Adrenal gland (tissue), 12 donors: Measurements from ENCODE around the gene SYNE2. TPM values are rescaled to one million over a fixed set of nuclear protein-coding genes. Genes with fewer than 3 reads are reported as not detected.
A peak's percentile ranks its signal among the peaks of the same experiment; 100 is the strongest.

Source experiments
- DNase-seq, 7 donors: peaks; one replicate each; pipeline ENCODE4 v3.0.0-alpha.2; 2019 to 2020
- H3K27ac ChIP-seq, 5 donors: fragments of 200-600 bp; sonication (generic) in 4 of 5; 1 replicate in 3 of 5; 2 replicates in 2 of 5; pipeline versions ENCODE4 v1.5.1 to v1.8.0; 2016 to 2020; ENCODE audit warnings: mild to moderate bottlenecking in 1 of 5
- H3K27me3 ChIP-seq: fragments of 200-600 bp; 2 replicates; pipeline ENCODE4 v1.8.0; 2021
- H3K36me3 ChIP-seq, 2 donors: fragments of 200-600 bp; replicated peaks in 1 of 2; 1 replicate in 1 of 2; 2 replicates in 1 of 2; pipeline versions ENCODE4 v1.5.1 to v1.8.0; 2018 to 2022
- H3K4me1 ChIP-seq, 2 donors: fragments of 200-600 bp; replicated peaks in 1 of 2; 1 replicate in 1 of 2; 2 replicates in 1 of 2; pipeline versions ENCODE4 v1.5.1 to v1.8.0; 2018 to 2021
- H3K4me3 ChIP-seq, 4 donors: fragments of 200-600 bp; sonication (generic) in 3 of 4; one replicate each; pipeline ENCODE4 v1.5.1; 2016 to 2018
- H3K9me3 ChIP-seq, 3 donors: fragments of 200-600 bp; sonication (generic) in 1 of 3; replicated peaks in 1 of 3; 1 replicate in 2 of 3; 2 replicates in 1 of 3; pipeline versions ENCODE4 v1.5.1 to v1.8.0; 2016 to 2021
- CTCF ChIP-seq, 6 experiments: fragments of 450-650 bp in 4 of 6; fragments of 200-600 bp in 2 of 6; sonication (generic) in 1 of 6; IDR thresholded peaks; 1 replicate in 5 of 6; 2 replicates in 1 of 6; pipeline versions ENCODE4 v1.5.1 to v1.8.0; 2016 to 2021; ENCODE audit warnings: antibody characterized with exemption in 6 of 6, mild to moderate bottlenecking in 2 of 6, moderate library complexity in 1 of 6
- POLR2A ChIP-seq, 2 donors: fragments of 450-650 bp; IDR thresholded peaks; one replicate each; pipeline ENCODE4 v1.6.1; 2017; ENCODE audit warnings: antibody characterized with exemption in 2 of 2, mild to moderate bottlenecking in 2 of 2, moderate library complexity in 1 of 2
- WGBS, 4 donors: extraction: QIAGEN DNeasy Blood & Tissue Kit in 2 of 4; methylation state at CpG; one replicate each; pipeline versions ENCODE4 v1.1.5 to v1.1.7; 2013 to 2017; 5-methylcytosine and 5-hydroxymethylcytosine counted together
- intact Hi-C, 2 donors: fragments of 100-400 bp; cut with DNase I; formaldehyde crosslinking; loops; one replicate each; pipeline versions ENCODE4 v1.14.1 to v1.15.0; 2022 to 2023
- polyA plus RNA-seq, 3 donors: library from polyadenylated mRNA; stranded (reverse); fragments of 200-250 nt in 2 of 3; fragments of 350-450 nt in 1 of 3; fragmentation: Illumina TruSeq in 1 of 3; extraction: RNeasy Lipid Tissue Mini Kit (QIAGEN cat#74804) in 1 of 3; gene quantifications; one replicate each; pipeline ENCODE4 v1.2.3, GENCODE V29; 2013 to 2014
- total RNA-seq, 9 donors: library from RNA; depleted of rRNA in 4 of 9; stranded (reverse); fragments of >200 nt in 4 of 9; fragments of 120-200 nt in 1 of 9; fragmentation: NEBNext Ultra II Directional in 1 of 9; extraction: Animal tissue kit (Norgen Biotek cat#: 25700) in 1 of 9; gene quantifications; one replicate each; pipeline versions ENCODE4 v1.1.0 to v1.2.4, GENCODE V29; 2013 to 2023
- donor health status: healthy with polysubstance abuse.
- donor health status: Bipolar disorder and iron deficiency.
- donor health status: DM: yes; HTN: yes; CAD: no.
- donor health status: DM: no; HTN: no; CAD: no.
- donor health status: DM: no; HTN: no; CAD: no.
- donor health status: DM: yes; HTN: yes; CAD: no.

Gene SYNE2
- total and polyA plus RNA-seq, 12 donors: 21.4 to 140 (median 56.1) TPM

GRCh38 chr14:64217834-64218233 lies 365.0 kb downstream of the SYNE2 start:
- Histone ChIP-seq H3K9me3 (no peaks in the 10 kb centered on the region), H3K4me1 (peaks cover 16 to 32% of the 10 kb centered on the region in 2 donors), H3K27me3 (no peaks in the 10 kb centered on the region), H3K4me3 (no peak overlapping the region), H3K27ac (peak overlapping the region in 2 of 5 donors; percentile 43 to 92), H3K36me3 (peaks cover 0 to 71% of the 10 kb centered on the region in 2 donors)
- TF ChIP-seq POLR2A (IDR thresholded peaks at IDR 0.05) (no peak), CTCF (IDR thresholded peaks at IDR 0.05) (no peak)
- peak in 1 of 7 donors; percentile 13 for DNase-seq
- intact Hi-C loops: no loop called here
- WGBS, 4 donors: 54 to 63% (median 60%) methylated on average over 7 of the region's 7 CpGs

DNA sequence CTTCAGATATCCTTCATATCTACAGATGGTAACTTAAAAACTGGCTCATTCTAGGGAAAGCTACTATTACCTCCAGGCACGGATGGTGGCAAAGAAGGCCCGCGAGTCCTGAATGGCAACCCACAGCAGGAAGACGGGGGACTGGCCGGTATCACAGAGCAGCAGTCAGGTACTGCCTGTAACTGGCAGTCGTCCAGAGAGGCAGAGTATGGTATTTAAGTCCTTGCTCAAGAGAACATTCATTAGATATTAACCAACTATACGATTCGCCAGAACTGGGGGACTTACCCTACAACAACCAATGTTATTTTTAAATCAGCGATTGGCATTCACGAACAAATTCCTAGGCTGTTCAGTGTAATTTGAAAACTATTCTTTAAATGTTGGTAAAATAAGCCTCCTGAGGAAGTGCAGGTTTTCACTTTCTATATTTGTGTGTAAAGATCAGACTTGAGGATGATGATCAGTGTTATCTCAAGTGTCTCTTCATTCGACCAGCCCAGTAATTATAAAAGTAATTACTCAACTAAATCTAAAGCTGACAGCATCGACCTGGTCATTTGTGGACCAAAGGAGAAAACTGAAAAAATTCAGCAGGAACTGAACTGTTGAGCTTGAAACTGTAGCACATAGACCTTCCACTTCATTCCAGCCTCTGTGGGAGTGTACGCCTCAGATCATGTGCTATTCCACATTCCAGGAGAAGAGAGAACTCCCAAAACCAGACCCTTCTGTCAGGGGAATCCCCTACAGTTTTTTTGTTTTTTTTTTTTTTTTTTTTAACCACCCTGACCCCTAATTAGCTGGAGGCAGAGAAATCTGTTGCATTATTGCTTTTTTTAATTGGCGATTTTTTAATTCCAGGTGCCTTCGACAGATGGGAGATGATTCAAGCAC lies 365.8 kb downstream of the SYNE2 start:
- WGBS, 4 donors: 83 to 86% (median 85%) methylated on average over 14 to 15 of the region's 15 CpGs
- Histone ChIP-seq H3K4me1 (peaks cover 16 to 32% of the 10 kb centered on the region in 2 donors), H3K27me3 (no peaks in the 10 kb centered on the region), H3K36me3 (peaks cover 0 to 73% of the 10 kb centered on the region in 2 donors), H3K9me3 (no peaks in the 10 kb centered on the region), H3K4me3 (no peak overlapping the region), H3K27ac (peak overlapping the region in 1 of 5 donors; percentile 92)
- intact Hi-C loops: no loop called here
- TF ChIP-seq POLR2A (IDR thresholded peaks at IDR 0.05) (no peak), CTCF (IDR thresholded peaks at IDR 0.05) (no peak)
- DNase-seq: peak in 1 of 7 donors; percentile 34

DNA sequence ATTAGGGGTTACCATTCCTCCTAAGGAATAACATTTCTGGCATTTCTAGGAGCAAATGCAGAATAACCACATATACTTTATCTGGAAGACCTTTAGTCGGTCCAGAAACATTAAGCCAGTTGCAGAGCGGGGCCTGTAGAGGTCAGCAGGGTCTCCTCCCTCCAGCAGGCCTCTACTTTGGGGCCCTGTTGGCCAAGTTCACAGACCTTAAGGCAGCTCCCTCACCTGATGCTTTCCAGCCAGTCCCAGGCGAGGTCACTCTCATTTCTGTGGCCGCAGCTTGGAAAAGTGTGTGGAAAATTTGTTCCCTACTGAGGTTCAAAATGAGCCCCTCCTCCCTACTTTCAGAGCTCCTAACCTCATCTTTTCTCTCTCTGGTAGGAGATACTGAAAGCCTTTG lies 367.3 kb downstream of the SYNE2 start:
- WGBS, 4 donors: 44 to 50% (median 47%) methylated on average over 4 of the region's 4 CpGs
- Histone ChIP-seq H3K27ac (peak overlapping the region; percentile 68 to 93 (median 86)), H3K4me1 (peaks cover 18 to 33% of the 10 kb centered on the region in 2 donors), H3K4me3 (no peak overlapping the region), H3K27me3 (no peaks in the 10 kb centered on the region), H3K9me3 (no peaks in the 10 kb centered on the region), H3K36me3 (peaks cover 0 to 70% of the 10 kb centered on the region in 2 donors)
- intact Hi-C loops: no loop called here
- TF ChIP-seq CTCF (IDR thresholded peaks at IDR 0.05): peak in 2 of 6 experiments; percentile 2 to 16
- no peak for TF ChIP-seq POLR2A (IDR thresholded peaks at IDR 0.05)
- DNase-seq: peak; percentile 57 to 77 (median 72)

DNA sequence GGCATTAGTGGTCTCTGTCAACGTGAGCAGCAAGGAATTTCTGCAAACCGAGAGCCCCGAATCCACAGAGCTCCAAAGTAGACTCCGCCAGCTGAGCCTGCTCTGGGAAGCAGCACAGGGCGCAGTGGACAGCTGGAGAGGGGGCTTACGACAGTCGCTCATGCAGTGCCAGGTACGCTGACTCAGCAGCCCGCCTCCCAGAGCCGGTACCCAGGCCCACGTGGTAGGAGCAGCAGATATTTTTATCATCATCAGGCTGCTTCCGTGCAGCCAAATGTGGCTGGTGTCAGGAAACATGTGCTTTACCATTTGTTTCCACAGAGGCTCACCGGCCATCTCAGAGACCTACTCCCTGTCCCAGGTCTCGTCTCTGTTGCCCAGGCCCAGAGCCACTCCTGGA lies 367.7 kb downstream of the SYNE2 start:
- TF ChIP-seq CTCF (IDR thresholded peaks at IDR 0.05) (no peak), POLR2A (IDR thresholded peaks at IDR 0.05) (peak in 1 of 2 donors; percentile 71)
- Histone ChIP-seq H3K36me3 (peaks cover 0 to 70% of the 10 kb centered on the region in 2 donors), H3K27ac (peak overlapping the region; percentile 68 to 93 (median 86)), H3K9me3 (no peaks in the 10 kb centered on the region), H3K27me3 (no peaks in the 10 kb centered on the region), H3K4me3 (no peak overlapping the region), H3K4me1 (peaks cover 20 to 38% of the 10 kb centered on the region in 2 donors)
- intact Hi-C loops: no loop called here
- DNase-seq: peak; percentile 82 to 94 (median 90)
- 27 to 51% (median 32%) methylated on average over 4 to 14 of the region's 14 CpGs for WGBS, 4 donors
